ENCODE measurements around the gene UGT1A1.

DNA sequence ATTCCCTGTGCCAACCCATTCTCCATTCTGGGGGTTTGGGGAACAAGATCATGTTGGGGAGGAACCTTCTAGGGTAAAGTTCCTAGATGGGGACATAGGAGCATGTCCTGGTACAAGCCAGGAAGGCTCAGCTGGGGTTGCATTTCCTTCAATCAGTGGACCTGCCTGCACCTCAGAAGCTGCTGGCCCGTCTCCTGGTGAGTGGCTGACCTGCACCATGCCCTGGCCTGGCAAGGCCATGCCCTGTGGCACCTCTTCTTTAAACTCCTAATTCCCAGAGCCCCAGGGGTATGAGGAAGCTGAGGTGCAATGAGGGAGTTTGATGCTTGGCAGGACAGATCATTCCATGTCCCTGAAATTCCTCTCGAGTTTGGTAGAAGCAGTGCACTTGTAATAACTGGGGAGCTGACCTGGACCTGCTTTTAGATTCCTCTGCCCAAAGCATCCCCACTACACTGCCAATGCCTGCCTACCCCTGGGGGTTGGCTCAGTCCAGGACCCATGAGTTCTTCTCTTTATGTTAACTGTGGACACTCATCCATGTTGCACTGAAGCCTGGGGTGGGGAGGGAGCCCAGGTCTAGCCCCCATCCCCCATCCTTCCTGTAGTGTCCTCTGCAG lies 43.3 kb downstream of the UGT1A1 start:
- TF ChIP-seq, protein P1, sequence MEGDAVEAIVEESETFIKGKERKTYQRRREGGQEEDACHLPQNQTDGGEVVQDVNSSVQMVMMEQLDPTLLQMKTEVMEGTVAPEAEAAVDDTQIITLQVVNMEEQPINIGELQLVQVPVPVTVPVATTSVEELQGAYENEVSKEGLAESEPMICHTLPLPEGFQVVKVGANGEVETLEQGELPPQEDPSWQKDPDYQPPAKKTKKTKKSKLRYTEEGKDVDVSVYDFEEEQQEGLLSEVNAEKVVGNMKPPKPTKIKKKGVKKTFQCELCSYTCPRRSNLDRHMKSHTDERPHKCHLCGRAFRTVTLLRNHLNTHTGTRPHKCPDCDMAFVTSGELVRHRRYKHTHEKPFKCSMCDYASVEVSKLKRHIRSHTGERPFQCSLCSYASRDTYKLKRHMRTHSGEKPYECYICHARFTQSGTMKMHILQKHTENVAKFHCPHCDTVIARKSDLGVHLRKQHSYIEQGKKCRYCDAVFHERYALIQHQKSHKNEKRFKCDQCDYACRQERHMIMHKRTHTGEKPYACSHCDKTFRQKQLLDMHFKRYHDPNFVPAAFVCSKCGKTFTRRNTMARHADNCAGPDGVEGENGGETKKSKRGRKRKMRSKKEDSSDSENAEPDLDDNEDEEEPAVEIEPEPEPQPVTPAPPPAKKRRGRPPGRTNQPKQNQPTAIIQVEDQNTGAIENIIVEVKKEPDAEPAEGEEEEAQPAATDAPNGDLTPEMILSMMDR (IDR thresholded peaks at IDR 0.05): no peak
- TF ChIP-seq ZFX (IDR thresholded peaks at IDR 0.05; ENCODE audit: borderline replicate concordance): no peak
